ENCODE results near the gene UCHL1. TPM values are rescaled to one million over a fixed set of nuclear protein-coding genes. Genes with fewer than 3 reads are reported as not detected.

The UCHL1 gene
- 1 to 10 TPM; 2.5 to 2.8 TPM for total RNA-seq

GRCh38 chr4:41256740-41257256 lies at the start of gene UCHL1:
Gene UCHL1 (plus strand): TSS chr4:41256928. CDS start chr4:41256977, 49 bp downstream.
- Mint-ChIP-seq H3K4me1 (ENCODE audit: low read depth) (peaks cover 8% of the 10 kb centered on the region), H3K9me3 (peaks cover 0 to 1% of the 10 kb centered on the region in 2 donors), H3K27me3 (ENCODE audit: low read depth) (peaks cover 54% of the 10 kb centered on the region), H3K27ac (no peak within 1 kb of the TSS), H3K4me3 (peak within 1 kb of the TSS; percentile 82), H3K36me3 (ENCODE audit: insufficient read depth in 2 of 2) (peaks cover 0 to 2% of the 10 kb centered on the region in 2 donors)
- DNase-seq (peak; percentile 29 to 38), ATAC-seq (replicated peaks in 1 of 2) (peak; percentile 61 to 63)

DNA sequence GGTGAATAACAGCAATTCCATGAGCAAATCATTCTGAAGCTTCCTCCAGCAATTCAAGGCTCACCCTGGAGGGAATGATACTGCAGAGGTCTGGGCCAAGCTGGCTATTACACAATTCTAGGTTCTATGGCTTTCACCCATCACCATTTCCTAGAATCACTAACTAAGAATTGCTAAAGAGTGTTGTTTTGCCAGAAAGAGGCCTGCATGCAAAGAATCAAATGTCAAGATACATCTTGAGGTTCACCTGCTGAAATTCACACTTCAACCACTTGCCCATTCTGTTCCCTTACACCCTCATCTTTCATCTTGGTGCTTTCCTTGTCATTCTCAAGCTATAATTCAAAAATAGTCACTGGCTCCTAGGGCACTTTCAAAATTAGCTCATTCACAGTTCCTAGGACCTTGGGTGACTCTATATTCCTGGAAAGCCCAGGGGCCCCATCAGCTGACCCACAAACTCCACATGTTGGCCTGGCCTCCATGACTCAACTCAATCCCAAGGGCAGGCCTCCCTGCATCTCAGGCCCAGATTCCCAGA lies 49.4 kb upstream of the UCHL1 start:
- H3K4me3 Mint-ChIP-seq, result no peak overlapping the region
- ATAC-seq (replicated peaks in 1 of 2) (peak; percentile 73 to 84), DNase-seq (peak in 1 of 2 donors; percentile 10)
- no peaks in the 10 kb centered on the region for H3K9me3 Mint-ChIP-seq
- peaks cover 51% of the 10 kb centered on the region for H3K27me3 Mint-ChIP-seq (ENCODE audit: low read depth)
- no peaks in the 10 kb centered on the region for H3K36me3 Mint-ChIP-seq (ENCODE audit: insufficient read depth in 2 of 2)
- H3K27ac Mint-ChIP-seq, result no peak overlapping the region
- peaks cover 8% of the 10 kb centered on the region for H3K4me1 Mint-ChIP-seq (ENCODE audit: low read depth)

DNA sequence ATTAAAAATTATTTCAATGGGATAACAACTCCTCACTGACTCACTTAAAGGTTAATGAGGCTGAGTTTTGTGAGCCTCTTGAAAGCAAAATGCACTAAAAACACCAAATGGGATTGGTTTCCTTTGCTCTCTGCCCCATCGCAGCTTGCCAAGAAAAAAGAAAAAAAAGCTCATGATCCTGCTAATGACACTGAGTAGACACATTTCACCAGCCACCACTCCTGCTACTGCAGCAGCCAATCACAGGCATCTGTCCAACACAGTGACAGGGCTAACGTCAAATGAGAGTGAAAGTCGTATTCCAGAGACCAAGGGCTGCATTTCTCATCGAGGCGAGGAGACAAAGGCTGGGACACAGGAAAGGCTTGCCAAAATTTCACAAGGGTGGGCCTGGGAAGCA lies 47.5 kb upstream of the UCHL1 start:
- Mint-ChIP-seq H3K4me3 (no peak overlapping the region), H3K4me1 (ENCODE audit: low read depth) (peaks cover 21% of the 10 kb centered on the region), H3K36me3 (ENCODE audit: insufficient read depth in 2 of 2) (no peaks in the 10 kb centered on the region), H3K9me3 (no peaks in the 10 kb centered on the region), H3K27me3 (ENCODE audit: low read depth) (peaks cover 58% of the 10 kb centered on the region), H3K27ac (no peak overlapping the region)
- DNase-seq (no peak), ATAC-seq (replicated peaks in 1 of 2) (no peak)

DNA sequence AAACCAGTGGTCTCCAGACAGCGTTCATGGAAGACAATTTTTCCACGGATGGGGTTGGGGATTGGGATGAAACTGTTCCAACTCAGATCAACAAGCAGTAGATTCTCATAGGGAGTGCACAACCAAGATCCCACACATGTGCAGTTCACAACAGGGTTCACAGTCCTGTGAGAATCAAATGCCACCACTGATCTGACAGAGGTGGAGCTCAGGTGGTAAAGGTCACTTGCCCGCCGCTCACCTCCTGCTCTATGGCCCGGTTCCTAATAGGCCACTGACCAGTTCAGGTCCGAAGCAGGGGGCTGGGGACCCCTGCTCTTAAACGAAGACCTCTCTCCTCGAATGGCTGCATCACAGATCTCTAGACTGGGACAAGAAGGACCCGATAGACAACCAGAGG lies 46.8 kb upstream of the UCHL1 start:
- ATAC-seq (replicated peaks in 1 of 2) (no peak), DNase-seq (no peak)
- no peaks in the 10 kb centered on the region for H3K9me3 Mint-ChIP-seq
- peaks cover 24% of the 10 kb centered on the region for H3K4me1 Mint-ChIP-seq (ENCODE audit: low read depth)
- no peaks in the 10 kb centered on the region for H3K36me3 Mint-ChIP-seq (ENCODE audit: insufficient read depth in 2 of 2)
- H3K27ac Mint-ChIP-seq, result no peak overlapping the region
- no peak overlapping the region for H3K4me3 Mint-ChIP-seq
- H3K27me3 Mint-ChIP-seq (ENCODE audit: low read depth), result peaks cover 58% of the 10 kb centered on the region

DNA sequence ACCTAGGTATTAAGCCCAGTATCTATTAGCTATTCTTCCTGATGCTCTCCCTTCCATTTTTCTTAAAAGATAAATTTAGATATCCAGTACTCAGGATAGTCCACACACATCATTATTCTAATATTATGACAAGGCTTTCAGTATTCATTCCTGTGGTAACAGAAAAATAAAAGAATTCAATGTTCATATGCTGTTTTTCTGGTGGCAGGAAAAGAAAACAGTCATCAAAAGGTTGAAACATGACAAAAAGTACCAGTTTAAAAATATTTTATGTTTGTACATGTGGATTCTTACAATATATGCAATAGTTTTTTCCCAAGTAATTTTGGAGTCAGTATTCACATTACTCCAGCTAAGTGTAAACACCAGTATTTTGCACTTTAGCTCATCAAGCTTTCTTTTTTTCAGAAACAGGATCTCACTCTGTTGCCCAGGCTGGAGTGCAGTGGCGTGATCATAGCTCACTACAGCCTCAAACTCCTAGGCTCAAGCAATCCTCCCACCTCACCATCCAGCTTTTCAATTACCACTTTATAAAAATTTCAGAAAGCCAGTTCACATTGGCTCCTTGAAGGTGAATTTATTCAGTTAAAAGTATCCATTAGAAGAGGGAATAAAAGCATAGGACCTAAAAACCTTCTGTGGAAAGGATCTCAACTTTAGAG lies 44.6 kb upstream of the UCHL1 start:
- Mint-ChIP-seq H3K4me1 (ENCODE audit: low read depth) (peaks cover 33% of the 10 kb centered on the region), H3K9me3 (no peaks in the 10 kb centered on the region), H3K4me3 (no peak overlapping the region), H3K27ac (no peak overlapping the region), H3K36me3 (ENCODE audit: insufficient read depth in 2 of 2) (peaks cover 2 to 3% of the 10 kb centered on the region in 2 donors), H3K27me3 (ENCODE audit: low read depth) (peaks cover 62% of the 10 kb centered on the region)
- ATAC-seq (replicated peaks in 1 of 2) (no peak), DNase-seq (no peak)

- H3K36me3 Mint-ChIP-seq (ENCODE audit: insufficient read depth in 2 of 2), result peaks cover 2 to 3% of the 10 kb centered on the region in 2 donors
- H3K9me3 Mint-ChIP-seq, result no peaks in the 10 kb centered on the region
- H3K27me3 Mint-ChIP-seq (ENCODE audit: low read depth), result peaks cover 63% of the 10 kb centered on the region
- ATAC-seq (replicated peaks in 1 of 2), result no peak
- H3K4me3 Mint-ChIP-seq, result peak overlapping the region; percentile 90 to 91
- peak; percentile 19 to 20 for DNase-seq
- H3K4me1 Mint-ChIP-seq (ENCODE audit: low read depth), result peaks cover 27% of the 10 kb centered on the region
- H3K27ac Mint-ChIP-seq, result no peak overlapping the region
Observed at GRCh38 chr4:41212616-41213203, 44.0 kb upstream of the UCHL1 start.

DNA sequence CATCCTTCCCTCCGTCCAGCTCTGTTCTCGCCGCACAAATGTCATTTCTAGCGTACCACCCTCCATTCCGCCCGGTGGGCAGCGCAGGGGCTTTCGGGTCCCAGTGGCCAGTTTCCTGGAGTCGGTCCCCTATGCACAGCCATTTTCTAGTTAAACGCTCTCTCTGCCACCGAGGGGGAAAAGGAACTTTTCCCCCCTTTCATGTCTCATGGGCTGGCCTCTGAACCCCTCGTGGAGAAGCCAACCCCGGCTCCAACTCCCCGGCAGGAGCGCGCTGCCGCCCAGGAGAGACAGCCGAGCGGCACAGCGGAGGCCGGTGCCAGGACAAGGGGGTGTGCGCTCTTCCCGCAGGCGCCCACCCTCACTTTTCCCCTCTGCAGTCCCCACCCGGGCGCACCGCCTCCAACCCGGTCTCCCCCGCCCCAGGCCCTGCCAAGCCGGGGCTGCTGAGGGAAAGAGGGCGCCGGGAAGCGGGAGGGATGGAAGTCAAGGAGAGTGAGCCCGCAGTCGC lies 43.0 kb upstream of the UCHL1 start:
- Mint-ChIP-seq H3K4me3 (peak overlapping the region; percentile 90 to 91), H3K36me3 (ENCODE audit: insufficient read depth in 2 of 2) (peaks cover 2 to 3% of the 10 kb centered on the region in 2 donors), H3K27ac (no peak overlapping the region), H3K4me1 (ENCODE audit: low read depth) (peaks cover 26% of the 10 kb centered on the region), H3K27me3 (ENCODE audit: low read depth) (peaks cover 64% of the 10 kb centered on the region), H3K9me3 (no peaks in the 10 kb centered on the region)
- DNase-seq (peak in 1 of 2 donors; percentile 22), ATAC-seq (replicated peaks in 1 of 2) (peak; percentile 3 to 10)

DNA sequence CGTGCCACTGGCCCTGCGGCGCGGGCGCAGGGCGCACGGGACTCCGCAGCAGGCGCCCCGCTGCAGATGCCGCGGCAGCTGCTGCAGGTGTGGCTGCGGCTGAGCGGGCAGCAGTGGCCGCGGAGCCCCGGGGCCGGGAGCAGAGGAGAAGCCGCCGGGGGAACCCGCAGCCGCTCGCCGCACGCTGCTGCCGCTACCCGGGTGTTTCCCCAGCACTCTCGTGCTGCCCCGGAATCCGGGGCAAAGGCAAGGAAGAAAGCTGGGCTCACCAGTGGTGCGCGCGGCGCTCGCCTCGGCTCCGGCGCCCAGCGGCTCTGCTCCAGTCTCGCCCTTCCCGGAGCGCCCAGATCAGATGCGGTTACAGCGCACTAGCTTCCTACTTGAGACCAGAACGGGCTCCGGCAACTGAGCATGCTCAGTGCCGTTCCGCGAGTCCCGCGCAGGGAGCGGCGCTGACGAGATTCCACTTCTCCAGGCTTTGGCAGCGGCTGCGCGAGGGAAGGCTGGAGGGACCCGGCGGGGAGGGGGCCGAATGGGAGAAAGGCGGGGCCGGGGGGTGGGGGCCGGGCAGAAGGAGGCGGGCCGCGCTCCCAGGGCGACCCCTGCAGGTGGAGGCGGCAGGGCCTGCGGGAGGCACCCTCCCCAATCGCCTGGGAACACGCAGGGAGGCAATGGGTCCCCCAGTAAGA lies 42.4 kb upstream of the UCHL1 start, which contains the start of gene APBB2:
TSS of gene APBB2 (minus strand) at position 407 of the 689 bp plus-strand sequence. CDS start 181,288 bp downstream, outside the sequence.
- peak; percentile 70 to 77 for ATAC-seq (replicated peaks in 1 of 2)
- Mint-ChIP-seq H3K9me3 (no peaks in the 10 kb centered on the region), H3K27me3 (ENCODE audit: low read depth) (peaks cover 62% of the 10 kb centered on the region), H3K4me3 (peak within 1 kb of the TSS; percentile 90 to 97), H3K36me3 (ENCODE audit: insufficient read depth in 2 of 2) (peaks cover 2 to 3% of the 10 kb centered on the region in 2 donors), H3K27ac (no peak within 1 kb of the TSS), H3K4me1 (ENCODE audit: low read depth) (peaks cover 26% of the 10 kb centered on the region)
- peak; percentile 74 to 78 for DNase-seq

DNA sequence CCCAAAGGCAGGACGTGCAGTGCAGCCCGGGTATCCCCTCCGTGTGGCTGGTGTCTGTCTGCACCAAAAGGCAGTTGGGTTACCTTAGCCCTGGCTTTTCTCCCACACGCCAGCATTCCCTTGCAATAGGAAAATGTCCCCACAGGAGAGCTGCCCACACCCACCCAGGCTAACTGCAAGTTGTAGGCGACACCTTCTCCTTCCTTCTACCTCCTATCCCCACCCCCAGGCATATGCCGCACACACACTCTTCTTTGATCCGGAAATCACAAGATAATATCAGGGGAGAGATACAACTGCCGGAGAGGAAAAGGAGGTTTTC lies 41.9 kb upstream of the UCHL1 start:
- peaks cover 2 to 3% of the 10 kb centered on the region in 2 donors for H3K36me3 Mint-ChIP-seq (ENCODE audit: insufficient read depth in 2 of 2)
- no peak overlapping the region for H3K27ac Mint-ChIP-seq
- H3K4me3 Mint-ChIP-seq, result peak overlapping the region; percentile 90 to 97
- peaks cover 26% of the 10 kb centered on the region for H3K4me1 Mint-ChIP-seq (ENCODE audit: low read depth)
- no peak for DNase-seq
- no peaks in the 10 kb centered on the region for H3K9me3 Mint-ChIP-seq
- H3K27me3 Mint-ChIP-seq (ENCODE audit: low read depth), result peaks cover 62% of the 10 kb centered on the region
- ATAC-seq (replicated peaks in 1 of 2), result no peak

GRCh38 chr4:41215155-41215554 lies 41.6 kb upstream of the UCHL1 start:
- H3K27ac Mint-ChIP-seq, result no peak overlapping the region

DNA sequence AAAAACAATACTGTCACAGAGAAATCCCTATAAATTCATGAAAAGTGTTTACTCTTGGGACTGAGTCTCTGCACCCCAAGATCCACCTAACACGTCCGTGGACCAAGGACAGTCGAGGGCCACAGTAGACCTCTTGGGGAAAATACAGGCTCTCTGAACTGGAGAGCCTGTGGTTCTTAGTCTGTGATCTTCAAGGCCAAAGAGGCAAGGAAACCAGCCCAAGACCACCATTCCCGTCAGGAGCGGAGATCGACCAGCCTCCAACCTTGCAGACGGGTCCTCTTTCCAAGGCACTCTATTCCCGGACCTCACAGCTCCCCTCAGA lies 40.8 kb upstream of the UCHL1 start:
- H3K4me3 Mint-ChIP-seq, result peak overlapping the region; percentile 90 to 97
- DNase-seq, result no peak
- H3K27ac Mint-ChIP-seq, result peak overlapping the region; percentile 18
- peaks cover 74% of the 10 kb centered on the region for H3K27me3 Mint-ChIP-seq (ENCODE audit: low read depth)
- H3K9me3 Mint-ChIP-seq, result no peaks in the 10 kb centered on the region
- ATAC-seq (replicated peaks in 1 of 2), result peak in 1 of 2 donors; percentile 20
- H3K4me1 Mint-ChIP-seq (ENCODE audit: low read depth), result peaks cover 26% of the 10 kb centered on the region
- H3K36me3 Mint-ChIP-seq (ENCODE audit: insufficient read depth in 2 of 2), result peaks cover 2 to 3% of the 10 kb centered on the region in 2 donors

More at GRCh38 chr4:41215155-41215554, 41.6 kb upstream of the UCHL1 start:
- H3K4me3 Mint-ChIP-seq, result peak overlapping the region; percentile 90 to 97
- H3K36me3 Mint-ChIP-seq (ENCODE audit: insufficient read depth in 2 of 2), result peaks cover 2 to 3% of the 10 kb centered on the region in 2 donors
- DNase-seq, result no peak
- H3K9me3 Mint-ChIP-seq, result no peaks in the 10 kb centered on the region
- ATAC-seq (replicated peaks in 1 of 2), result no peak
- peaks cover 26% of the 10 kb centered on the region for H3K4me1 Mint-ChIP-seq (ENCODE audit: low read depth)
- H3K27me3 Mint-ChIP-seq (ENCODE audit: low read depth), result peaks cover 66% of the 10 kb centered on the region

GRCh38 chr4:41216294-41217019 lies 40.3 kb upstream of the UCHL1 start:
- Mint-ChIP-seq H3K4me1 (ENCODE audit: low read depth) (peaks cover 26% of the 10 kb centered on the region), H3K36me3 (ENCODE audit: insufficient read depth in 2 of 2) (peaks cover 2 to 3% of the 10 kb centered on the region in 2 donors), H3K9me3 (no peaks in the 10 kb centered on the region), H3K27ac (peak overlapping the region; percentile 97), H3K27me3 (ENCODE audit: low read depth) (peaks cover 78% of the 10 kb centered on the region), H3K4me3 (peak overlapping the region; percentile 90 to 97)
- ATAC-seq (replicated peaks in 1 of 2), result peak; percentile 70 to 77
- peak; percentile 78 to 80 for DNase-seq

Measured in activated T-cell treated with anti-CD3 and anti-CD28 coated beads, Interleukin-2, amount 50 U/mL, for 72 hours (primary cell).